ENCODE data around the gene EVX2. TPM values are rescaled to one million over a fixed set of nuclear protein-coding genes. Genes with fewer than 3 reads are reported as not detected.

The EVX2 gene
- total RNA-seq, 1 experiment from 2014 or later, result not detected

DNA sequence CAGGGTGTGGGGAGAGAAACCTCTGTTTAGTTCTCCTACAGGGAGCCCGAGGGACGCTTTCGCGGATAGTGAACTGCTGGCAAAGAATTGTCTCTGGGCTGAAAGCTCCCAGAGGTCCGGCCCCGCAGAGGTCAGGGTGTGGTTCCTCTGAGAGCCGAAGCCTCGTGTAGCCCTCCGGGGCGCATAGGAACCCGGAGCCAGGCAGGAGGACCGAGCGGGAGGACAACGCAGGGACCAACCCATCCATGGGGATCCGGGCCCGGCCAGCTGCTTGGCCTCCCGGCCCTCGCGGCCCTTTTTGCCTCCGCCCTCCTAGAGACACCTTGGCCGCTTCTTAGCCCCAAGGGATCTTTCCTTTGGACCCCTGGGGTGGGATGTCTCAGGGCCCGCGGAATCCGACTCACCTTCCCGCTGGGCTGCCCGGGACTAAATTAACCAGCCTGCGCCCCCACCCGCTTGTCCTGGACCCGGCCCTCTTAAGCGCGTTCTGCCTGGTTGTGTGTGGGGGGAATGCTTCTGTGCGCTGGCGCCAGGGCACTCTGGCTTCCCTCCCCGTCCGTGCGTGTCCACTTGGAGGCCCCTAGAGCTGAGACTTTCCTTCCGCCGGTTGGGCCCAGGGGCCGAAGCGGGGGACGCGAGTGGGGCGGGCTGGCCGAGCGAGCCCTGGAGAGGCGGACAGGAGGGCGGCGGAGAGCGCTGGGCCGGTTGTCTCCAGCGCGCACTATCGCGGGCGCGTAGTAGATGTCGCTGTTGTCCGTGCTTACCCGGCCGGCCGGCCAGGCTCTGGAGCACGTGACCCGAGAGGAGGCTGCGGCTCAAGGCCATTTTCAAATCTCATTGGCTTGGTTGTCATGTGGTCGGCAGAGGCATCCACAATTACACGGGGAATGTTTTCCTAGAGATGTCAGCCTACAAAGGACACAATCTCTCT, 32.4 kb upstream of the EVX2 start, which contains the start of gene HOXD10:
Gene HOXD10, plus strand, starts transcription at position 896 of the 931 bp plus-strand sequence. CDS start 56 bp downstream, outside the sequence.
- CTCF ChIA-PET, result no interaction called here
- Histone ChIP-seq H3K9me3 (ENCODE audit: low read length) (no peaks in the 10 kb centered on the region), H4K20me1 (ENCODE audit: low read length) (no peaks in the 10 kb centered on the region), H3K9me2 (replicated peaks; ENCODE audit: low read length) (no peaks in the 10 kb centered on the region), H3K27me3 (ENCODE audit: low read length) (peaks cover 21% of the 10 kb centered on the region; the same call in 1 of the 2 replicates), H3K9ac (ENCODE audit: low read length) (no peak within 1 kb of the TSS), H3K36me3 (ENCODE audit: low read depth, low read length) (no peaks in the 10 kb centered on the region), H3K27ac (ENCODE audit: low read length) (no peak within 1 kb of the TSS), H3F3A (ENCODE audit: low read length, unreplicated experiment) (no peaks in the 10 kb centered on the region), H3K79me2 (ENCODE audit: low read length) (no peaks in the 10 kb centered on the region), H2AFZ (ENCODE audit: low read length) (no peak within 1 kb of the TSS), H3K4me3 (ENCODE audit: low read length) (no peak within 1 kb of the TSS), H3K4me1 (ENCODE audit: insufficient read depth, low read length) (no peaks in the 10 kb centered on the region), H3K4me2 (ENCODE audit: low read length) (no peak within 1 kb of the TSS)
- no TSS peak for BruUV-seq (replicated peaks)
- intact Hi-C loops (cut with micrococcal nuclease), result no loop called here
- DNase-seq (no peak), ATAC-seq (no peak)
- POLR2A ChIA-PET (ENCODE audit: unreplicated experiment), result no interaction called here
- TF ChIP-seq EZH2 (IDR thresholded peaks at IDR 0.05; ENCODE audit: low read length, unreplicated experiment), result no peak
- TF ChIP-seq, protein P1, sequence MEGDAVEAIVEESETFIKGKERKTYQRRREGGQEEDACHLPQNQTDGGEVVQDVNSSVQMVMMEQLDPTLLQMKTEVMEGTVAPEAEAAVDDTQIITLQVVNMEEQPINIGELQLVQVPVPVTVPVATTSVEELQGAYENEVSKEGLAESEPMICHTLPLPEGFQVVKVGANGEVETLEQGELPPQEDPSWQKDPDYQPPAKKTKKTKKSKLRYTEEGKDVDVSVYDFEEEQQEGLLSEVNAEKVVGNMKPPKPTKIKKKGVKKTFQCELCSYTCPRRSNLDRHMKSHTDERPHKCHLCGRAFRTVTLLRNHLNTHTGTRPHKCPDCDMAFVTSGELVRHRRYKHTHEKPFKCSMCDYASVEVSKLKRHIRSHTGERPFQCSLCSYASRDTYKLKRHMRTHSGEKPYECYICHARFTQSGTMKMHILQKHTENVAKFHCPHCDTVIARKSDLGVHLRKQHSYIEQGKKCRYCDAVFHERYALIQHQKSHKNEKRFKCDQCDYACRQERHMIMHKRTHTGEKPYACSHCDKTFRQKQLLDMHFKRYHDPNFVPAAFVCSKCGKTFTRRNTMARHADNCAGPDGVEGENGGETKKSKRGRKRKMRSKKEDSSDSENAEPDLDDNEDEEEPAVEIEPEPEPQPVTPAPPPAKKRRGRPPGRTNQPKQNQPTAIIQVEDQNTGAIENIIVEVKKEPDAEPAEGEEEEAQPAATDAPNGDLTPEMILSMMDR (conservative IDR thresholded peaks at IDR 0.05; ENCODE audit: low read depth, low read length), result no peak

DNA sequence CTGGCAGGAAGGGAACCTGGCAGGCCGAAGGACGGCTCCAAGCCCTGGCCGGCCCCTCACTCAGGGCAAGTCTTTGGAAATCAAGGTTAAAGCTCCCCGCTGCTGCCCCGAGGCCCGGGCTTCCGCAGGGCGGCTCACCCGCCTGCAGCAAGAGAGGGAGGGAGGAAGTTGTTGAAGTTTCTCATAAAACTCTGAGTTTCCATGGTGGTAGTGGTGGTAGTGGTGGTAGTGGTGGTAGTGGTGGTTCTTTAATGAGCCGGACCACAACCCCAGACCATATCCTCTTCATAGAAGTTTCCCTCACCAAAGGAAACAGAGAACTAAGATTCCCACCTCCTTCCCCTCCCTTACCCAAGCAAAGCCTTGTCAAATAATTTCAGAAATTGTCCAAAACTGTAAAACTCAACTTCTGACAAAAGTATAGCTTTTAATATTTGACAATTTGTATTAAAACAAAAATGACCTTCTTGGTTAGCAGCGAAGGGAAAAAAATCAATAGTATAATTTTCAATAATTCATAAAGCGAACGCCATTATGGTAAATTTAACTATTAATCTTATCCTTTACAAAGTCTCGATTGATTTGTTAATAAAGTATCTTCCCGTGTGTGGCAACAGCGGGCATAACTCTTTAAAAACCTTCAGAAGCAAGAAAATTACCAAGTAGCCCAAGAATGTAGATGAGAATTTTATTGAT, 31.3 kb upstream of the EVX2 start:
- Histone ChIP-seq H3K9ac (ENCODE audit: low read length) (no peak overlapping the region), H3K9me3 (ENCODE audit: low read length) (no peaks in the 10 kb centered on the region), H3K27ac (ENCODE audit: low read length) (no peak overlapping the region), H3K27me3 (ENCODE audit: low read length) (peaks cover 23% of the 10 kb centered on the region; the same call in 1 of the 2 replicates), H3K4me3 (ENCODE audit: low read length) (no peak overlapping the region), H3K36me3 (ENCODE audit: low read depth, low read length) (no peaks in the 10 kb centered on the region), H3K4me2 (ENCODE audit: low read length) (no peak overlapping the region), H3K79me2 (ENCODE audit: low read length) (no peaks in the 10 kb centered on the region), H4K20me1 (ENCODE audit: low read length) (no peaks in the 10 kb centered on the region), H3F3A (ENCODE audit: low read length, unreplicated experiment) (no peaks in the 10 kb centered on the region), H3K9me2 (replicated peaks; ENCODE audit: low read length) (no peaks in the 10 kb centered on the region), H2AFZ (ENCODE audit: low read length) (no peak overlapping the region), H3K4me1 (ENCODE audit: insufficient read depth, low read length) (no peaks in the 10 kb centered on the region)
- TF ChIP-seq EZH2phosphoT487 (IDR thresholded peaks at IDR 0.05; ENCODE audit: borderline replicate concordance, low read length) (no peak), EZH2 (IDR thresholded peaks at IDR 0.05; ENCODE audit: low read length, unreplicated experiment) (no peak)
- TF ChIP-seq, protein P1 (conservative IDR thresholded peaks at IDR 0.05; ENCODE audit: low read depth, low read length), result no peak
- intact Hi-C loops (cut with micrococcal nuclease), result loop anchor here (5.0 kb wide), 2 partner anchors 697 to 1032 kb away; no protein-coding TSS in a partner anchor
- CTCF ChIA-PET, result interaction anchor here (0.6 kb wide), 1 partner anchor 537 kb away, joined by 3 read pairs; no protein-coding TSS in a partner anchor
- no peak for ATAC-seq
- no peak for DNase-seq
- BruUV-seq (replicated peaks), result no TSS peak
- POLR2A ChIA-PET (ENCODE audit: unreplicated experiment), result no interaction called here

Data from PC-3 (cell line).